Spleen (tissue), 7 donors: ENCODE measurements around the gene SIRT5.

Source experiments
- CTCF ChIP-seq, 11 experiments: fragments of 200-600 bp in 7 of 11; fragments of 450-650 bp in 4 of 11; sonication (generic) in 4 of 11; IDR thresholded peaks in 8 of 11; conservative IDR thresholded peaks in 3 of 11; 1 replicate in 7 of 11; 2 replicates in 4 of 11; pipeline versions ENCODE4 v1.4.0 to v1.8.0; 2016 to 2021; ENCODE audit warnings: antibody characterized with exemption in 11 of 11, inconsistent platforms in 4 of 11, mild to moderate bottlenecking in 1 of 11
- POLR2A ChIP-seq, 3 donors: fragments of 450-650 bp; IDR thresholded peaks; one replicate each; pipeline ENCODE4 v1.5.1; 2017; ENCODE audit warnings: antibody characterized with exemption in 3 of 3, mild to moderate bottlenecking in 1 of 3
- POLR2AphosphoS5 ChIP-seq, 3 donors: sonication (generic); formaldehyde crosslinking; IDR thresholded peaks; one replicate each; pipeline ENCODE4 v1.5.1; 2017; ENCODE audit warnings: antibody characterized with exemption in 3 of 3
- donor health status: DM: no; HTN: no; CAD: no; lungs with moderate emphysema.
- donor health status: DM: no; HTN: no; CAD: no.
- donor health status: DM: no; HTN: no; CAD: no.

- TF ChIP-seq POLR2A (IDR thresholded peaks at IDR 0.05) = no peak
- TF ChIP-seq CTCF (IDR thresholded peaks at IDR 0.05 in 8 of 11, conservative IDR thresholded peaks at IDR 0.05 in 3 of 11) = no peak
- TF ChIP-seq POLR2AphosphoS5 (IDR thresholded peaks at IDR 0.05) = no peak
Observed at GRCh38 chr6:13591205-13591921, 17.0 kb downstream of the SIRT5 start.
